Dermis lymphatic vessel endothelial cell (primary cell): ENCODE results near the gene RTRAF. TPM values are rescaled to one million over a fixed set of nuclear protein-coding genes. Genes with fewer than 3 reads are reported as not detected.

Experiments used
- total RNA-seq: library from RNA; depleted of rRNA; stranded (reverse); fragments of >200 nt; gene quantifications from 2 replicates; pipeline ENCODE4 v1.2.1, GENCODE V29; 2014

The RTRAF gene
- total RNA-seq, result 247 and 272 TPM in 2 replicates

GRCh38 chr14:51989293-51990234 lies at the start of gene RTRAF:
Gene RTRAF, plus strand, starts transcription at chr14:51989546. Its CDS starts 94 bp downstream, at chr14:51989640.

Other genes with a start within 250 kb of the RTRAF start
- 6.1 and 6.5 TPM in 2 replicates for gene GNG2, start 128.9 kb upstream of the RTRAF start, total RNA-seq
- 30.8 and 62.4 TPM in 2 replicates for gene NID2, start 79.5 kb downstream of the RTRAF start, total RNA-seq